NCI-H146 treated with DMSO at 0.1 percent for 48 hours (cell line): Measurements from ENCODE around the gene MAPK1.
A peak's percentile ranks its signal among the peaks of the same experiment; 100 is the strongest.
"Not testable (repeated sequence)": the region's sequence is repeated elsewhere in the genome, so short reads cannot be mapped to it uniquely, and the experiment has no call there.

Experiments used
- DNase-seq: peaks from one replicate; lab custom pipeline; 2025; ENCODE audit not compliant: unreplicated experiment; lab: John Stamatoyannopoulos, UW

MAPK1 gene

DNA sequence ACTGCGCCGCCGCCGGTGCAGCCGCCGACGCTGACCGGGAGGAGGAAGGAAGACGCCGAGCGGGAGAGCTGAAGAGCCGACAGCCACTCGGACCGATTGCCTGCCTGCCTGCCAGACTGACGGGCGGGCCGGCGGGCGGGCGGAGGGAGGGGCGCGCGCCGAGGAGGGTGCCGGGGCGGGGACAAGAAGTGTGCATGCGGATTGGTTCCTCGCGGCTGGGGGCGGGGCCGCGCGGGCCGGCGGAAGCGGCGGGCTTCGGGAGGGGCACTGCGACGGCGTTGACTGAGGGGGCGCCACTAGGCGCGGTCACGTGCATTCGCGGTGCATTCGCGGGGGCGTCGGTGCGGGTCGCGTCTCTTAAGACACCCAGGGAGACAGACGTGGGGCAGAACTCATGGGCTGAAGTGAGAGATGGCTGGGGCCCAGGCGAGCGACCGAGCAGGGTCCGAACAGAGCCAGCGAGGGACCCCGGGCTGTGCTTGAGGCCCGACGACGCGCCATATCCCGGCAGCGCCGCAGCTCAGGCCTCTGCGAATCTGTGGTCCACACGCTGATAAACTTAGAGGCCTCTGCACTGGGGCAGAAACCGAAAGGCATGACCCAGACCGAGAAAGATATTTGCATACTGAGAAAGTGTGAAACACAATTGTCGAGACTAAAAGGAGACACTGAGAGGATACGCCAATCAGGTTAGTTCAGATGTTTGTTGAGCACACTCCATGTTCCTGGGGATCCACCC, at the start of gene MAPK1:
Gene MAPK1 (minus strand): TSS at position 118 of the 739 bp plus-strand sequence. CDS start 205 bp downstream, outside the sequence.
- peak; percentile 63 for DNase-seq

DNA sequence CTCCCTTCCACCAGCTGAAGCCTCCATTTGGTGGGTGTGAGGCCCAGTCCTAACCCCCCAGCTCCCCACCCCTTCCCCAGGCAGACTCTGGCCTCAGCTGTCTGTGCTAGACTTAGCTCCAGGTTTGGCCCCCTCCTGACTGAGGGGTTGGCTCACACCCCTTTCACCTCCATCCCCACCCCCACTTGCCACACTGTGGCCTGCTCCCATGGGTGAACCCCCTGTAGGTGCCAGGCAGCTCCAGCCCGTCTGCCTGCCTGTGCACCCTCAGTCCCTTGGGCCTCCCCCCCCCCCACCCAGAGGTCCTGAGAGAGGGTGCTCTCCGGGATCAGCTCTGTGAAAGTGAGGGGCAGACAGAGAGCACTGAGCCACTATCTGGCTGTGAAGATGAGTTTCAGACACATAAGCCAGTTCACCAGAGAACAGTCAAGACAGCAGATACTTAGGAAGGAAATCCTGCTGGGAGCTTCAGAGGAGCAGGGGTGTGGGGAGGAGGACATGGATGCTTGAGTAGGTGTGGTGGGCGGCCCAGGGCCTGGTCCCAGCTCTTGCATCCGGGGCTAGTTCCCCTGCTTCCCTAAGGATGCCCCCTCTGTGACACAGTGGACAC, 49.0 kb upstream of the MAPK1 start:
- no peak for DNase-seq

DNA sequence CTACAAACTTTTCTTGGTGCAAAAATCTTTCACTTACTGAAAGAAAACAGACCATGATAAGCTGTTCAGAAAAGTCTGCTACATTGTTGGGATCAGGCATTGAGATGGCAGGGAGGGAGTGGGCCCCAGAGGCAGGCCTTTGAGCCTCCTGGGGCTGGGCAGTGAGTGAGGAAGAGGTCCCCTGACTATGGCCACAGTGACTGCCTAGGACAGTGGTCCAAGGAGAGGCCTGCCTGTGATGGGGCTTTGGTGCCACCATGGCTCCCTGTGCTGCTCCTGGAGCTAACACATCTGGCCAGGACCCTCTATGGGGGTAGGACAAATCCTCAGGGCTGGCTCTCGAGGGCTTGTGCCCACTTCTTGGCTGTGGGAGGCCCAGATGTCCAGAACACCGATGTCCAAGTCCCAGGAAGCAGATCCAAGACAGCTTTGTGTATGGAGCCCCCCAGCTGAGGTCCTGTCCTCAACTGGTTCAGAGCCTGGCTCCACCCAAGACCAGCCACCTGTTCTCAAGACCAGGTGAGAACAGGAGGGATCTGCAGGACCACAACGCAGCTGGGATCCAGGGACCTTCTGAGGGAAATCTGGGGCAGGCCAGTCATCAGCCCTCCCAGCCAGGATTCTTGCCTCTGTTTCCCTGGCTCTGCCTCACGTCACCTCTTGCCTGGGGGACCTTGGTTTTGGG, 48.3 kb upstream of the MAPK1 start:
- DNase-seq, result no peak

DNA sequence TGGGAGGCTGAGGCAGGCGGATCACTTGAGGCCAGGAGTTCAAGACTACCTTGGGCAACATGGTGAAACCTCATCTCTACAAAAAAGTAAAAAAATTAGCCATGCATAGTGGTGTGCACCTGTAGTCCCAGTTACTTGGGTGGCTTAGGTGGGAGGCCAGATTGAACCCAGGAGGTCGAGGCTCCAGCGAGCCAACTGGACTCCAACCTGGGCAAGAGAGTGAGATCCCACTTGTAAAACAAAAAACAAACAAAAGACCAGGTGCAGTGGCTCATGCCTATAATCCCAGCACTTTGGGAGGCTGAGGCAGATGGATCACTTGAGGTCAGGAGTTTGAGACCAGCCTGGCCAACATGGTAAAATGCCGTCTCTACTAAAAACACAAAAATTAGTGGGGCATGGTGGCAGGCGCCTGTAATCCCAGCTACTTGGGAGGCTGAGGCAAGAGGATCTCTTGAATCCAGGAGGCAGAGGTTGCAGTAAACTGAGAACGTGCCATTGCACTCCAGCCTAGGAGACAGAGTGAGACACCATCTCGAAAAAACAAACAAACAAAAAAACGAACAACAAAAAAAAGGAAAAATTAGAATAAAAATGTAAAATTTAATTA, 46.7 kb upstream of the MAPK1 start:
- not testable (repeated sequence) for DNase-seq

DNA sequence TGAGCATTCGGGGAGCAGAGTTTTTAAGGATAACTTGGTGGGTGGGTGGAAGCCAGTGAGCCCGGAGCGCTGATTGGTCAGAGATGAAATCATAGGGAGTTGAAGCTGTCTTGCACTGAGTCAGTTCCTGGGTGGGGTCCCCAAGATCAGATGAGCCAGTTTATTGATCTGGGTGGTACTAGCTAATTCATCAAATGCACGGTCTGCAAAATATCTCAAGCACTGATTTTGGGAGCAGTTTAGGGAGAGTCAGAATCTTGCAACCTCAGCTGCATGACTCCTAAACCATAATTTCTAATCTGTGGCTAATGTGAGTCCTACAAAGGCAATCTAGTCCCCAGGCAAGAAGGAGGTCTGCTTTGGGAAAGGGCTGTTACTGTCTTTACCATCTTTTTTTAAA, 42.9 kb upstream of the MAPK1 start:
- not testable (repeated sequence) for DNase-seq

DNA sequence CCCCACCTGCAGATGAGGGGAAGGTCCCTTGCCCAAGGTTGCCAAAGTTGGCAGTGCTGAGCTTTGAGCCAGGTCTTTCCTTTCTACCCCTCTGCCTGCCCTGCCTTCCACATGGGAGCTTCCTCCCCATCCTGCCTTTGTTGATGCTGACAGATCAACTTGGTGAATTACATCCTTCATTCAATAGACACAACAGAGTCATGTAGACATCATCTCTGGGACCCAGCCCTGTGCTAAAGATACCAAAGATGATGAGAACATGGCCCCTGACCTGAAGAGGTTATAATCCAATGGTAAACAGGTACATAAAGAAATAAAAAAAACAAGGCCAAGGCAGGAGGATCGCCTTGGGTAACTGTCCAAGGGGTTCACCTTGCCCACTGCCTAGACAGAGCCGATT, 42.4 kb upstream of the MAPK1 start:
- no peak for DNase-seq

DNA sequence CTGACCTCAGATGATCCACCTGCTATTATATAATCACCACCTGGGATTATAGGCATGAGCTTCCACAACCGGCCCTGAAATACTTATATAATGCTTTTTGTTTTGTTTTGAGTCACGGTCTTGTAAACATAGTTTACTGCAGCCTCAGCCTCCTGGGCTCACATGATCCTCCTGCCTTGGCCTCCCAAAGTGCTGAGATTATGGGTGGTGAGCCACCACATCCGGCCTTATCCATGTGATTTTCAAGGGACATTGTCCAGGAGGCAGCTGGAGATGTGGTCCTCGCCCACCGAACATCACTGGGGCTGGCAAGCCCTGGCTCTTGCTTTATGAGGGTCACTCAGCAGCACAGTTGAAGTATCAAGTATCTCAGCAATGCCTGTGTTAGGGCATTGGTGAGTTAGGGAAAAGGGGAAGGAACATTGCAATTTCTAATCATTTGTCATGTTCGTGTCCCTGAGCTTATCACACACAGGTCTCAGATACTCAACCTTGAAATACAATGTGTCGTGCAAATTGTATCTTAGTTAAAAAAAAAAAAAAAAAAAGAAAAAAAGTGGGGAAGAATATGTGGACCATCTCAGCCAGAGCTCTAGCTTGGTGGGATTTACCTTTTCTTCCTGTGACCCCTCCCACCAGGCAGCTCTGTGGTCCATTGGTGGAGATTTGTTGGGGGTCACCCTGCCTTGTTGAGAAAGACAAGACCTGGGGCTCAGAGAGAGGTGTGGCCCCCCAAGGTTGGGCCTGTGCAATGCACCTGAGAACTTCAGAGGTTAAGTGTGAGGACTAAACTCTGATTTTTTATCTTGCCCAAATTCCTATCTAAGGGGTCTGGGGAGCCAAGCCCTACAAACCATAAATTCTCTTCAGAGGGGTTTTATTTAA, 40.4 kb upstream of the MAPK1 start:
- DNase-seq, result no peak

DNA sequence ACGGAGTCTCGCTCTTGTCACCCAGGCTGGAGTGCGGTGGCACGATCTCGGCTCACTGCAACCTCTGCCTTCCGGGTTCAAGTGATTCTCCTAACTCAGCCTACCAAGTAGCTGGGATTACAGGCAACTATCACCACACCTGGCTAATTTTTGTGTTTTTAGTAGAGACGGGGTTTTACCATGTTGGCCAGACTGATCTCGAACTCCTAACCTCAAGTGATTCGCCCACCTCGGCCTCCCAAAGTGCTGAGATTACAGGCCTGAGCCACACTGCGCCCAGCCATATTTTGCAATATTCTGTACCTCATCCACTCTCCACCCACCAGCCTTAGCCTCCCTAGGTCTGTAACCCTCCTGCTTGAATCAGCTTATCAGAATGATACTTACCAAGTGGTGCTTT, 37.8 kb upstream of the MAPK1 start:
- not testable (repeated sequence) for DNase-seq

DNA sequence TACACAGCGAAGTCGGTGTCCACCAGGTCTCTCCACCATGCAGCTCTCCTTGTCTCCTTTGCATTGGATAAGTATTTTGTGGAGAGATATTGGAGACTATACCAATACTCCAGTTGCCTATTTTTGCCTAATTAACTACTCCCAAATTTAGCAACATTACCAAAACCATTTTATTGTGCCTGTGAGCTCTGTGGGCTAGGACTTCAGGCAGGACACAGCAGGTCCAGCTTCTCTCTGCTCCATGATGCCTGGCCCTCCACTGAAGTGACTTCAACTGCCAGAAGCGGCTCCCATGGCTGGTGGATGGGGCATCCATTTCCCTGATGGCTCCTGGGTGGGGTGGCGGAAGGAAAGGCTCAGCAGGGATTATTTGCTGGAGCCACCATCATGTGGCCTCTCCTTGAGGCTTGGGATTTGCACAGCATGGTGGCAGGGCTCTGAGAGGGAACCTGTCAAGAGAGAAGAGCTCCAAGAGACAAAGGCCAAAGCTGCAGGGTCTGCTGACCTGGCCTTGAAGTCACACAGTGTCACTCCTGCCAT, 36.9 kb upstream of the MAPK1 start:
- DNase-seq, result no peak

DNA sequence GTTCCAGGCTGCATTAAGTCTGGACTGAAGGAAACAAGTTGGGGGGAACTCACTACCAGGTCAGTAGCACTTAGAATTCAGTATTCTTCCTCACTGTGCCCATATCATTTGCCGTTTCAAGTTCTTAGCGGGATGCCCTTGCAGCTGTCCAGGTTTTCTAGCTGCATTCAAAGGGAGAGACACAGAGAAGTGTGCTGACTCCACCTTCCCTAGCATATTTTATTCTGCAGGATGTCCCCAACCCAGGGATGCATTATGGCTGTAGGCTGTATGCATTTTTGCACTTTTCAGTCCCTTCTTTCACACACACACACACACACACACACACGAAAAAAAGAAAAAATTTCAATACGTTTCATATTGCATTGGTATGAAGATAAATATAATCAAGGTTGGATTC, 35.8 kb upstream of the MAPK1 start:
- no peak for DNase-seq

DNA sequence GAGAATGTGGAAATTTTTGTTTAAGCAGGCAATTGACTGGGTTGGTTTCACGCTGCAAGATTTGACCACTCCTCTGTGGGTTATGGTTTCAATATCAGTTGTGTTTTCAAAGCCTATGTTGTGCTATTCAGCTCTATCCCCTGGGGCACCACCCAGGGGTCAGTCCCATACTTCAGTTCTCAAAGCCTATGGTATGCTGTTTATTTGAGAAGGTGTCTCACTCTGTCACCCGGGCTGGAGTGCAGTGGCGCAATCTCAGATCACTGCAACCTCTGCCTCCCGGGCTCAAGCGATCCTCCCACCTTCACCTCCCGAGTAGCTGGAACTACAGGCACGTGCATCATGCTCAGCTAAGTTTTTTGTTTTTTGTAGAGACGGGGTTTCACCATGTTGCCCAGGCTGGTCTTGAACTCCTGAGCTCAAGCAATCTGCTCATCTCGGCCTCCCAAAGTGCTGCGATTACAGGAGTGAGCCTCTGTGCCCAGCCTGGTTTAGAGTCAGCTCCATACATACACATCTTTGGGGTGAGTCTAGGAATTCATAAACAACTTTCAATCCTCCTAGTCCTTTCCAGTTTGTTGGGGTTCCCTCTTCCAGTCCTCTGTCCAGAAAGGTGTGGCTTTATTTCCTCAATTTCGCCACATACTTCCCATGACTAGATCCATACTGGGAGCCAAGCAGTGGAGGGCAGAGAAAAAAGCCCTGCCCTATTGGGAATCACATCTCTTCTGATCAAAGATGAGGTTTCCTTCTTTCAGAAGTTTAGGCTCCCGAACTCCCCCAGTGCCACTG, 35.0 kb upstream of the MAPK1 start:
- DNase-seq, result no peak

DNA sequence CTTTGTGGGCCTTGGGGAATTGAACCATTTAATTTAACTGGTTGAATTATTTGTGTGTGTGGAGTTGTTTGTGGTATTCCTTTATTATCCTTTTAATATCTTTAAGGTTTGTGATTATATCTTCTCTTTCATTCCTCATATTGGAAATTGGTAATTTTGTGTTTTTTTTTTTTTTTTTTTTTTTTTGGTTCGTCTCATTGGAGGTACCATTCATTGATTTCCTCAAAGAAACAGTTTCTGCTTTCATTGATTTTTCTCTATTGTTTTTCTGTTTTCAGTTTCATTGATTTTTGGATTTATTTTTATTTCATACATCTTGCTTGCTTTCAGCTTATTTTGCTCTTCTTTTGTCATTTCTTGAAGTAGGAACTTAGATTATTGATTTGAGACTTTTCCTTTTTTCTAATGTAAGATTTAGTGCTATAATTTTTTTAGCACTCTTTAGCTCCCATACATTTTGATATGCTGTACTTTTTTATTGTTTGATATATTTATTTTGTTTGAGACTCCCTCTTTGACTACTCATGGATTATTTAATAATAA, 31.0 kb upstream of the MAPK1 start:
- DNase-seq, result no peak

DNA sequence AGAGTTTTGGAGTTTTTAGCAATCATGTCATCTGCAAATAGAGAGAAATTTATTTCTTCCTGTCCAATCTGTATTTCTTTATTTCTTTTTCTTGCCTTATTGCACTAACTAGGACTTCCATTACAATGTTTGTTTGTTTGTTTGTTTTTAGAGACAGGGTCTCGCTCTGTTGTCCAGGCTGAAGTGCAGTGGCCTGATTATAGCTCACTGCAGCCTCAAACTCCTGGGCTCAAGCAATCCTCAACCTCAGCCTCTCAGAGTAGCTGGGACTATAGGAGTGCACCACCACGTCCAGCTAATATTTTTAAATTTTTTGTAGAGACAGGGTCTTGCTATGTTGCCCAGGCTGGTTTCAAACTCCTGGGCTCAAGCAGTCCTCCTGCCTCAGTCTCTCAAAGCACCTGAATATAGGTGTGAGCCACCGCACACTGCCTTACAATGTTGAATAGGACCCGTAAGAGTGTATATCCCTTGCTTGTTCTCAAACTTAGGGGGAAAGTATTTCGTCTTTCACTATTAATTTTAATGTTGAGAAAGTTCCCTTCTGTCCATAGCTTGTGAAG, 29.6 kb upstream of the MAPK1 start:
- no peak for DNase-seq

DNA sequence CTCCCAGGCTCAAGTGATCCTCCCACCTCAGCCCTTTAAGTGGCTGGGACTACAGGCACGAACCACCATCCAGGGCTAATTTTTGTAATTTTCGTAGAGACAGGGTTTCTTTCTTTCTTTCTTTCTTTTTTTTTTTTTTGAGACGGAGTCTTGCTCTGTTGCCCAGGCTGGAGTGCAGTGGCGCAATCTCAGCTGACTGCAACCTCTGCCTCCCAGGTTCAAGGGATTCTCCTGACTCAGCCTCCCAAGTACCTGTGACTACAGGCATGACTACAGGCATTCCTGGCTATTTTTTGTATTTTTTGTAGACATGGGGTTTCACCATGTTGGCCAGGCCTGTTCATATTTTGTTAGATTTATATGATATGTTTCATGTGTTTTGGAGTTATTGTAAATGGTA, 28.8 kb upstream of the MAPK1 start:
- not testable (repeated sequence) for DNase-seq

DNA sequence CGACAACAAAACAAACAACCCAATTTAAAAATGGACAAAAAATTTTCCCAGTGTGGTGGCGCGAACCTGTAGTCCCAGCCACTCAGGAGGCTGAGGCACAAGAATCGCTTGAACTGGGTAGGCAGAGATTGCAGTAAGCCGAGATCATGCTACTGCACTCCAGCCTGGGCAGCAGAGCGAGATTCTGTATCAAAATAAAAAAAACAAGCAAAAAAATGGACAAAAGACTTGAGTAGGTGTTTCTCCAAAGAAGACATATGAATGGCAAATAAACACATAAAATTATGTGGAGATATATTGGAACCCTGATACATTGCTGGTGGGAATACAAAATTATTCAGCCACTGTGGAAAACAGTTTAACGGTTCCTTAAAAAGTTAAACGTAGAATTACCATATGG, 27.4 kb upstream of the MAPK1 start:
- DNase-seq, result no peak

DNA sequence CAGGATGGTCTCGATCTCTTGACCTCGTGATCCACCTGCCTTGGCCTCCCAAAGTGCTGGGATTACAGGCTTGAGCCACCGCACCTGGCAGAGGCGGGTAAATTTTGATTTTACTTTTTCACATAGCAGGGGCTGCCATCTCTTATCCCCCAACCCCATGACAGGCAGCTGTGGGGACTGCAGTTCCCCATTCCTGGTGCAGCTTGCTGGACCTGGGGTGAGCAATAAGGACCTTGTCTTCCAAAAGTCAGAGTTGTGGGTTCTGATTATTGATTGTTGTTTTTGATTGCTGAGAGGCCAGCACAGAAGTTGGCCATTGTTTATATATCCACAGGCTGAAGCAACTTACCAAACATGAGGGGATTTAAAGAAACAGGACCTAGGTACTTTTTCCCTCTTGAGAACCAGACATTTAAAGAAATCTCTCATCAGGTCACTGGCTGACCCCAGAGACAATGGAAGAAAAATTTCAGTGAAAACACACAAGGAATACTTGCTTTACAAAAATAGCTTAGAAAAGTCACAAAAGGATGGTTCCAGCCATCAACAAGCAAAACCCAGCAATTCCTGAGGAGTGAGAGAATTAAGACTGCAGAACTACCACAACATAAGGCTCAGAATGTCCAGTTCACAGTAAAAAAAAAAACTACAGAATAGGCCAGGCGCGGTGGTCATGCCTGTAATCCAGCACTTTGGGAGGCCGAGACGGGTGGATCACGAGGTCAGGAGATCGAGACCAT, 22.0 kb upstream of the MAPK1 start:
- no peak for DNase-seq

DNA sequence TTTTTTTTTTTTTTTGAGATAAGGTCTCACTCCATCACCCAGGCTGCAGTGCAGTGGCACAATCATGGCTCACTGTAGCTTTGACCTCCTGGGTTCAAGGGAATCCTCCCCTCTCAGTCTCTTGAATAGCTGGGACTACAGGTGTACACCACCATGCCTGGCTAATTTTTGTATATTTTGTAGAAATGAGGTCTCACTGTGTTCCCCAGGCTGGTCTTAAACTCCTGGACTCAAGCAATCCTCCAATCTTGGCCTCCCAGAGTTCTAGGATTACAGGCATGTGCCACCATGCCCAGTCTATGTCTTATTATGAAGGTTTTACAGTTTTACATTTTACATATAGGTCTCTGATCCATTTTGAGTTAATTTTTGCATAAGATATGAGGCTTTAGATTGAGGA, 20.4 kb upstream of the MAPK1 start:
- DNase-seq, result no peak

DNA sequence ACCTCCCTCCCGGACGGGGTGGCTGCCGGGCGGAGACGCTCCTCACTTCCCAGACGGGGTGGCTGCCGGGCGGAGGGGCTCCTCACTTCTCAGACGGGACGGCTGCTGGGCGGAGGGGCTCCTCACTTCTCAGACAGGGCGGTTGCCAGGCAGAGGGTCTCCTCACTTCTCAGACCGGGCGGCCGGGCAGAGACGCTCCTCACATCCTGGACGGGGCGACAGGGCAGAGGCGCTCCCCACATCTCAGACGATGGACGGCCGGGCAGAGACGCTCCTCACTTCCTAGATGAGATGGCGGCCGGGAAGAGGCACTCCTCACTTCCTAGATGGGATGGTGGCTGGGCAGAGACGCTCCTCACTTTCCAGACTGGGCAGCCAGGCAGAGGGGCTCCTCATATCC, 16.5 kb upstream of the MAPK1 start:
- not testable (repeated sequence) for DNase-seq
